Panc1 (cell line): ENCODE measurements around the gene GPR142. TPM values are rescaled to one million over a fixed set of nuclear protein-coding genes. Genes with fewer than 3 reads are reported as not detected.

Experiments
- ATAC-seq: fragments of 200-7000 bp; cut with Tn5 transposase; 2 replicates; pipeline ENCODE4 v1.9.1; 2020; ENCODE audit warnings: mild to moderate bottlenecking, moderate library complexity
- BruUV-seq: library from RNA; stranded (reverse); fragments of 400-500 nt; replicated peaks from 2 replicates; lab custom pipeline; 2021; lab: Mats Ljungman, UMichigan
- CTCF ChIA-PET: fragments of 300-600 bp; sonication (Branson Sonifier 250); formaldehyde crosslinking; loops from one replicate; lab custom pipeline; 2022; ENCODE audit warnings: antibody characterized with exemption; lab: Charles Lee
- POLR2A ChIA-PET: fragments of 300-600 bp; sonication (Branson Sonifier 250); formaldehyde crosslinking; loops from one replicate; lab custom pipeline; 2022; ENCODE audit warnings: antibody characterized with exemption; lab: Charles Lee
- DNase-seq: peaks from one replicate; pipeline ENCODE4 v3.0.0-alpha.2; 2010; ENCODE audit warnings: low read depth, low spot score
- H3K27ac ChIP-seq: 2 replicates; pipeline ENCODE4 v1.5.1; 2011; ENCODE audit warnings: mild to moderate bottlenecking, low read length, inconsistent platforms
- H3K27me3 ChIP-seq: fragments of 200-500 bp; sonication (Bioruptor generic); 2 replicates; pipeline ENCODE4 v1.6.0; 2014; ENCODE audit warnings: low read length, inconsistent platforms; ENCODE audit not compliant: control insufficient read depth, insufficient read depth
- H3K36me3 ChIP-seq: fragments of 200-500 bp; sonication (Bioruptor generic); 2 replicates; pipeline ENCODE4 v1.5.1; 2014; ENCODE audit warnings: inconsistent platforms, mild to moderate bottlenecking, low read length, moderate library complexity; ENCODE audit not compliant: control insufficient read depth, insufficient read depth
- H3K4me1 ChIP-seq: 2 replicates; pipeline ENCODE4 v1.5.1; 2011; ENCODE audit warnings: inconsistent platforms, mild to moderate bottlenecking, low read length, moderate library complexity; ENCODE audit not compliant: control insufficient read depth, insufficient read depth
- H3K4me3 ChIP-seq, 2 experiments: 2 replicates each; pipeline ENCODE4 v1.5.1; 2011 to 2012; ENCODE audit warnings: low read depth in 2 of 2, low read length in 2 of 2, mild to moderate bottlenecking in 2 of 2, inconsistent platforms in 1 of 2, moderate library complexity in 1 of 2
- H3K9me3 ChIP-seq: fragments of 200-500 bp; sonication (Bioruptor generic); 2 replicates; pipeline ENCODE4 v1.5.1; 2014; ENCODE audit warnings: low read depth, mild to moderate bottlenecking, inconsistent platforms, low read length, moderate library complexity; ENCODE audit not compliant: control insufficient read depth, insufficient read depth
- POLR2AphosphoS5 ChIP-seq: IDR thresholded peaks from 2 replicates; pipeline ENCODE4 v1.6.1; 2012; ENCODE audit warnings: mild to moderate bottlenecking, low read depth, low read length, moderate library complexity
- SIN3A ChIP-seq: IDR thresholded peaks from 2 replicates; pipeline ENCODE4 v1.6.1; 2012; ENCODE audit warnings: low read depth, mild to moderate bottlenecking, low read length, moderate library complexity, borderline replicate concordance; ENCODE audit not compliant: insufficient read depth
- TCF7L2 ChIP-seq: IDR thresholded peaks from 2 replicates; pipeline ENCODE4 v1.6.1; 2011; ENCODE audit warnings: mild to moderate bottlenecking, low read depth, low read length, inconsistent platforms
- in situ Hi-C: cut with HindIII; loops from 2 replicates; pipeline ENCODE4 v1.10.0; 2016; ENCODE audit warnings: low sequenced_read_pairs, low pct_unique_long_range_greater_than_20kb
- intact Hi-C: fragments of 100-400 bp; cut with micrococcal nuclease; formaldehyde crosslinking; loops from one replicate; pipeline ENCODE4 v1.10.0; 2022; ENCODE audit not compliant: unreplicated experiment
- total RNA-seq: library from RNA; stranded (reverse); gene quantifications from one replicate; pipeline ENCODE4 v1.2.1, GENCODE V29; 2021; ENCODE audit not compliant: unreplicated experiment
- TF ChIP-seq, protein P1 (sequence below), 2 experiments: IDR thresholded peaks; 2 replicates each; pipeline ENCODE4 v1.6.1; 2011 to 2012; ENCODE audit warnings: low read depth in 2 of 2, control low read depth in 1 of 2, low read length in 1 of 2, mild to moderate bottlenecking in 1 of 2, moderate library complexity in 1 of 2; ENCODE audit not compliant: insufficient read depth in 1 of 2
- TF ChIP-seq, protein P2 (sequence below): fragments of 450-650 bp; IDR thresholded peaks from 2 replicates; pipeline ENCODE4 v1.5.1; 2017; ENCODE audit warnings: mild to moderate bottlenecking

GPR142 gene
- total RNA-seq, 1 experiment from 2014 or later, result not detected

DNA sequence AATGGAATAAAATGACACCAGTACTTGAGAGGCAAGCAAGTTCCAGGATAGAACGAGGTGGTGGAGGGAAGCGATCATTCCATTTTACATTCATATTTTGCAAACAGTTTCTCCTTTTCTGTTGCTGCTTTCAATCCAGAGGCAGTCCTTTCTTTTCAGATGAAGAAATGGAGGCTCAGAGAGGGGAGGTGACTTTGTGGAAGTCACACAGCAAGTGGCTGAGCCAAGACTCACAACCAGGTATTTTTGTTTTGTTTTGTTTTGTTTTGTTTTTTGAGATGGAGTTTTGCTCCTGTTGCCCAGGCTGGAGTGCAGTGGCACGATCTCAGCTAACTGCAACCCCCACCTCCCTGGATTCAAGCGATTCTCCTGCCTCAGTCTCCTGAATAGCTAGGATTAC is 29.3 kb downstream of the GPR142 start:
- TF ChIP-seq, protein P1, sequence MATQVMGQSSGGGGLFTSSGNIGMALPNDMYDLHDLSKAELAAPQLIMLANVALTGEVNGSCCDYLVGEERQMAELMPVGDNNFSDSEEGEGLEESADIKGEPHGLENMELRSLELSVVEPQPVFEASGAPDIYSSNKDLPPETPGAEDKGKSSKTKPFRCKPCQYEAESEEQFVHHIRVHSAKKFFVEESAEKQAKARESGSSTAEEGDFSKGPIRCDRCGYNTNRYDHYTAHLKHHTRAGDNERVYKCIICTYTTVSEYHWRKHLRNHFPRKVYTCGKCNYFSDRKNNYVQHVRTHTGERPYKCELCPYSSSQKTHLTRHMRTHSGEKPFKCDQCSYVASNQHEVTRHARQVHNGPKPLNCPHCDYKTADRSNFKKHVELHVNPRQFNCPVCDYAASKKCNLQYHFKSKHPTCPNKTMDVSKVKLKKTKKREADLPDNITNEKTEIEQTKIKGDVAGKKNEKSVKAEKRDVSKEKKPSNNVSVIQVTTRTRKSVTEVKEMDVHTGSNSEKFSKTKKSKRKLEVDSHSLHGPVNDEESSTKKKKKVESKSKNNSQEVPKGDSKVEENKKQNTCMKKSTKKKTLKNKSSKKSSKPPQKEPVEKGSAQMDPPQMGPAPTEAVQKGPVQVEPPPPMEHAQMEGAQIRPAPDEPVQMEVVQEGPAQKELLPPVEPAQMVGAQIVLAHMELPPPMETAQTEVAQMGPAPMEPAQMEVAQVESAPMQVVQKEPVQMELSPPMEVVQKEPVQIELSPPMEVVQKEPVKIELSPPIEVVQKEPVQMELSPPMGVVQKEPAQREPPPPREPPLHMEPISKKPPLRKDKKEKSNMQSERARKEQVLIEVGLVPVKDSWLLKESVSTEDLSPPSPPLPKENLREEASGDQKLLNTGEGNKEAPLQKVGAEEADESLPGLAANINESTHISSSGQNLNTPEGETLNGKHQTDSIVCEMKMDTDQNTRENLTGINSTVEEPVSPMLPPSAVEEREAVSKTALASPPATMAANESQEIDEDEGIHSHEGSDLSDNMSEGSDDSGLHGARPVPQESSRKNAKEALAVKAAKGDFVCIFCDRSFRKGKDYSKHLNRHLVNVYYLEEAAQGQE (IDR thresholded peaks at IDR 0.05; ENCODE audit: insufficient read depth in 1 of 2, low read depth in 2 of 2, low read length in 1 of 2), result no peak
- TF ChIP-seq, protein P2, sequence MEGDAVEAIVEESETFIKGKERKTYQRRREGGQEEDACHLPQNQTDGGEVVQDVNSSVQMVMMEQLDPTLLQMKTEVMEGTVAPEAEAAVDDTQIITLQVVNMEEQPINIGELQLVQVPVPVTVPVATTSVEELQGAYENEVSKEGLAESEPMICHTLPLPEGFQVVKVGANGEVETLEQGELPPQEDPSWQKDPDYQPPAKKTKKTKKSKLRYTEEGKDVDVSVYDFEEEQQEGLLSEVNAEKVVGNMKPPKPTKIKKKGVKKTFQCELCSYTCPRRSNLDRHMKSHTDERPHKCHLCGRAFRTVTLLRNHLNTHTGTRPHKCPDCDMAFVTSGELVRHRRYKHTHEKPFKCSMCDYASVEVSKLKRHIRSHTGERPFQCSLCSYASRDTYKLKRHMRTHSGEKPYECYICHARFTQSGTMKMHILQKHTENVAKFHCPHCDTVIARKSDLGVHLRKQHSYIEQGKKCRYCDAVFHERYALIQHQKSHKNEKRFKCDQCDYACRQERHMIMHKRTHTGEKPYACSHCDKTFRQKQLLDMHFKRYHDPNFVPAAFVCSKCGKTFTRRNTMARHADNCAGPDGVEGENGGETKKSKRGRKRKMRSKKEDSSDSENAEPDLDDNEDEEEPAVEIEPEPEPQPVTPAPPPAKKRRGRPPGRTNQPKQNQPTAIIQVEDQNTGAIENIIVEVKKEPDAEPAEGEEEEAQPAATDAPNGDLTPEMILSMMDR, result no peak
- TF ChIP-seq POLR2AphosphoS5 (no peak), SIN3A (no peak), TCF7L2 (no peak)
- no peak for ATAC-seq
- BruUV-seq, result no TSS peak
- H3K27me3 ChIP-seq, result no peaks in the 10 kb centered on the region
- DNase-seq, result no peak
- no peaks in the 10 kb centered on the region for H3K36me3 ChIP-seq
- in situ Hi-C loops, result no loop called here
- intact Hi-C loops, result no loop called here
- ChIA-PET CTCF (no interaction called here), POLR2A (no interaction called here)
- no peak overlapping the region for H3K27ac ChIP-seq
- no peak overlapping the region for H3K4me3 ChIP-seq
- no peaks in the 10 kb centered on the region for H3K4me1 ChIP-seq
- H3K9me3 ChIP-seq, result no peaks in the 10 kb centered on the region

DNA sequence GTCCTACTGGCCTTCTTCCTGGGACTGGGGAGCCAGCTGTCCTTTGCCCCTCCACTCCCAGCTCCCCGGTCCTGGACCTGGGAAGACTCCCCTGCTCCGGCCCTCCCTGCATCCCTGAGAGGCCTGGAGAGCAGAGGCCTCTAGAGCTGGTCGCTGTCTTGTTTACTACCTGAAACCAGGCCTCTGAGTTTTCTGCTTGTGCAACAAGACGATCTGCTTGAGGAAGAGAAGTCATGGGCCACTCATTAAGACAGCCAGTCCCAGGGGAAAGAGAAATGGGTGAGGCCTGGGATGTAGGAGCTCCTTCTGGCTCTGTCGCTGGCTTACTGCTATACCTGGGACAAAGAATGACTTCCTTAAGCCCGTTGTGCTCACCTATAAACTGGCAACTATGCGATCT is 34.7 kb downstream of the GPR142 start:
- no peak for ATAC-seq
- Histone ChIP-seq H3K27ac (no peak overlapping the region), H3K36me3 (no peaks in the 10 kb centered on the region), H3K4me3 (no peak overlapping the region), H3K27me3 (no peaks in the 10 kb centered on the region), H3K9me3 (no peaks in the 10 kb centered on the region), H3K4me1 (no peaks in the 10 kb centered on the region)
- CTCF ChIA-PET, result no interaction called here
- in situ Hi-C loops (no loop called here), intact Hi-C loops (no loop called here)
- BruUV-seq, result no TSS peak
- no peak for TF ChIP-seq TCF7L2
- TF ChIP-seq, protein P1 (IDR thresholded peaks at IDR 0.05; ENCODE audit: insufficient read depth in 1 of 2, low read depth in 2 of 2, low read length in 1 of 2), result no peak
- no peak for TF ChIP-seq POLR2AphosphoS5
- TF ChIP-seq SIN3A, result no peak
- TF ChIP-seq, protein P2, result no peak
- POLR2A ChIA-PET, result no interaction called here
- no peak for DNase-seq
